Measurements from ENCODE around the gene RGS9. TPM values are rescaled to one million over a fixed set of nuclear protein-coding genes. Genes with fewer than 3 reads are reported as not detected.

Gene RGS9
- total RNA-seq, 1 experiment from 2014 or later = 0.49 TPM

- Mint-ChIP-seq H3K36me3 (ENCODE audit: insufficient read depth, unreplicated experiment) (no peaks in the 10 kb centered on the region), H3K27me3 (ENCODE audit: insufficient read depth, unreplicated experiment) (no peaks in the 10 kb centered on the region), H3K9me3 (ENCODE audit: unreplicated experiment) (peaks cover 10% of the 10 kb centered on the region), H3K4me3 (ENCODE audit: unreplicated experiment) (no peak overlapping the region), H3K27ac (ENCODE audit: low read depth, unreplicated experiment) (no peak overlapping the region), H3K4me1 (ENCODE audit: insufficient read depth, unreplicated experiment) (no peaks in the 10 kb centered on the region)
- CTCF ChIA-PET = interaction anchor here (0.6 kb wide), 1 partner anchor 25 kb away, joined by 3 read pairs; no protein-coding TSS in a partner anchor
- no peak for DNase-seq (ENCODE audit: unreplicated experiment)
- no peak for TF ChIP-seq CTCF (IDR thresholded peaks at IDR 0.05; ENCODE audit: unreplicated experiment)
- intact Hi-C loops (cut with micrococcal nuclease) = no loop called here
- POLR2A ChIA-PET = interaction anchor here (1.2 kb wide), 1 partner anchor 15 kb away, joined by 4 read pairs; no protein-coding TSS in a partner anchor
- no TSS peak for BruUV-seq (replicated peaks)
Observed at GRCh38 chr17:65268832-65269231, 131.7 kb downstream of the RGS9 start.

GRCh38 chr17:65270499-65271253 lies 133.5 kb downstream of the RGS9 start:
- H3K4me3 Mint-ChIP-seq (ENCODE audit: unreplicated experiment) = no peak overlapping the region
- no peak for DNase-seq (ENCODE audit: unreplicated experiment)
- H3K27ac Mint-ChIP-seq (ENCODE audit: low read depth, unreplicated experiment) = no peak overlapping the region
- H3K27me3 Mint-ChIP-seq (ENCODE audit: insufficient read depth, unreplicated experiment) = no peaks in the 10 kb centered on the region
- POLR2A ChIA-PET = no interaction called here
- H3K4me1 Mint-ChIP-seq (ENCODE audit: insufficient read depth, unreplicated experiment) = no peaks in the 10 kb centered on the region
- intact Hi-C loops (cut with micrococcal nuclease) = no loop called here
- CTCF ChIA-PET = interaction anchor here (0.5 to 0.6 kb wide), 2 partner anchors 661 to 677 kb away, joined by 3 read pairs; no protein-coding TSS in a partner anchor
- H3K9me3 Mint-ChIP-seq (ENCODE audit: unreplicated experiment) = peaks cover 10% of the 10 kb centered on the region
- no peak for TF ChIP-seq CTCF (IDR thresholded peaks at IDR 0.05; ENCODE audit: unreplicated experiment)
- no peaks in the 10 kb centered on the region for H3K36me3 Mint-ChIP-seq (ENCODE audit: insufficient read depth, unreplicated experiment)
- BruUV-seq (replicated peaks) = no TSS peak

GRCh38 chr17:65271296-65271695 lies 134.1 kb downstream of the RGS9 start:
- CTCF ChIA-PET = no interaction called here
- Mint-ChIP-seq H3K27ac (ENCODE audit: low read depth, unreplicated experiment) (no peak overlapping the region), H3K4me1 (ENCODE audit: insufficient read depth, unreplicated experiment) (no peaks in the 10 kb centered on the region), H3K27me3 (ENCODE audit: insufficient read depth, unreplicated experiment) (no peaks in the 10 kb centered on the region), H3K4me3 (ENCODE audit: unreplicated experiment) (no peak overlapping the region), H3K36me3 (ENCODE audit: insufficient read depth, unreplicated experiment) (no peaks in the 10 kb centered on the region), H3K9me3 (ENCODE audit: unreplicated experiment) (peaks cover 10% of the 10 kb centered on the region)
- POLR2A ChIA-PET = interaction anchor here (0.6 kb wide), 1 partner anchor 56 kb away, joined by 3 read pairs; no protein-coding TSS in a partner anchor
- no peak for DNase-seq (ENCODE audit: unreplicated experiment)
- no TSS peak for BruUV-seq (replicated peaks)
- intact Hi-C loops (cut with micrococcal nuclease) = no loop called here
- TF ChIP-seq CTCF (IDR thresholded peaks at IDR 0.05; ENCODE audit: unreplicated experiment) = no peak

Other genes starting within 250 kb of the RGS9 start
- 7.5 and 9.0 TPM in 2 replicates for gene LRRC37A3, start 217.9 kb upstream of the RGS9 start, total RNA-seq (2022)
- gene GNA13, start 80.6 kb upstream of the RGS9 start, total RNA-seq (2022) = 32.1 and 33.2 TPM in 2 replicates